ENCODE data around the gene CDC27.
"Not testable (repeated sequence)": the region's sequence is repeated elsewhere in the genome, so short reads cannot be mapped to it uniquely, and the experiment has no call there.

Gene CDC27

GRCh38 chr17:47219621-47220475 is 30.8 kb upstream of the CDC27 start:
- DNase-seq = no peak

DNA sequence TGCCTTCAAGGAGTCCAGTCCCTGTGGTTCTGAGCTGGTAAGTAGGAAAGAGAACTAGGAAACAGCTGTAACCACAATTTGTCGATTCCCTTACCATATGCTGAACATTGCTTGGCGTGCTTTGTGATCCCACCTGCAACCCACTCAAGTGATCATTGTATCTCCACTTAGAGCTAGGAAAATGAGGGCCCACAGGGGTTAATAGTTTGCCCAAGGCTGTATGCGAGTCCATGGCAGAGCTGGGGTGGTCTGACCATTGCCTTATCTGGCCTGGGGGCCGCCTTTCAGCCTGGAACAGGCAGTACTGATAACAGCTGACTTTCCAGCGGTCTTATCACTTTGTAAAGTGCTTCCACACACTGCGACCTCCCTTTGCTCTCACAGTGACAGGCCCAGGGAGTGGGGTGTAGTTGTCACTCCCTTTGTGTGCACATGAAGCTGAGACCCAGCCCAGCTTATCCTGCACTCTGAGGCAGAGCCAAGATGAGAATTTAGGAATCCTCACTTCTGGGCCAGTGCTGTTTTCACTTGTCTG is 29.9 kb upstream of the CDC27 start:
- no peak for DNase-seq

- DNase-seq = not testable (repeated sequence)
Measured at GRCh38 chr17:47217279-47217678, 28.2 kb upstream of the CDC27 start.

DNA sequence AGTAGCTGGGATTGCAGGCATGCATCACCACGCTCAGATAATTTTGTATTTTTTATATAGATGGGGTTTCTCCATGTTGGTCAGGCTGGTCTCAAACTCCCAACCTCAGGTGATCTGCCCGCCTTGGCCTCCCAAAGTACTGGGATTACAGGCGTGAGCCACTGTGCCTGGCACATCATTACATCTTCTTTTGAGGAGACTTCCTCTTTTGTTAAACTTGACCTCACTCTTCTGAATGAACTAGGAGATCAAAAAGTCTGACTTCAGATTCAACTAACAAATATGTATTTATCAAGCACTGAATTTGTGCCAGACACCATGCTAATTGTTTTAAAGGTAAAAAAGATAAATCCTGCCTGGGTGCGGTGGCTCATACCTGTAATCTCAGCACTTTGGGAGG is 27.7 kb upstream of the CDC27 start:
- not testable (repeated sequence) for DNase-seq

DNA sequence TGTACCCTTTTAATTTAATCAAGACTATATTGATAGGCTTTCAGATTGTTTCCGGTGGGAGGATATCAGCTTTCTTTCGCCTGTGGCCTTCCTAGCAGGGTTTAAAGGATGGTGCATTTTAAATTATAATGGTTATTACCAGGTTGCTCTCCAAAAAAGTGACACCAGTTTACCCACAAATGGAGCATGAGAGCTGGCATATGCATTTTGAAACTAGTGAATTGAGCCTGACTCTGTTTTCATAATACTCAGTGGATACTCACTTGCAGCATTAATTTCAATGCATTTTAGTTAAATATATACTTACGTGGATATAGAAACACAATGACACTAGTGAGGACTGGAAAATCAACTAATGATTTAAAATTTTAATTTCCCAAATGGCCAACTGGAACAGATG is 25.8 kb upstream of the CDC27 start:
- DNase-seq = no peak

DNA sequence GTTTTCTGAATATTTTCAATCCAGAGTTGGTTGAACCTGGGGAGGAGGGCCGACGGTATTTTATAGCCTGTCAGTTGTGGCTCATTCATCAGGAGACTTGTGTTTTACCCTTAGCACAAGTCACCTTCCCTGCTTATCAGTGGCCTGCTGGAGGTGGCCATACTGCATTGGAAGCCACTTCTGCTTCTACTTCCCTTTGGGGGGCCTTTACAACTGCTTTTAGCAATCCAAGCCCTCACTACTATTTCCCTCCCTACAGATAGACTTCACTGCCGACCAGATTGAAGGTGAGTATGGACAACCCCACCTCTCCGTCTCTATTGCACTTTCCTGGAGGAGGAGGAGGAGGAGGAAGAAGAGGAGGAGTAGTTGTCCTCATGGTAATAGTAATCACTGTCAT is 24.4 kb upstream of the CDC27 start:
- DNase-seq = no peak

DNA sequence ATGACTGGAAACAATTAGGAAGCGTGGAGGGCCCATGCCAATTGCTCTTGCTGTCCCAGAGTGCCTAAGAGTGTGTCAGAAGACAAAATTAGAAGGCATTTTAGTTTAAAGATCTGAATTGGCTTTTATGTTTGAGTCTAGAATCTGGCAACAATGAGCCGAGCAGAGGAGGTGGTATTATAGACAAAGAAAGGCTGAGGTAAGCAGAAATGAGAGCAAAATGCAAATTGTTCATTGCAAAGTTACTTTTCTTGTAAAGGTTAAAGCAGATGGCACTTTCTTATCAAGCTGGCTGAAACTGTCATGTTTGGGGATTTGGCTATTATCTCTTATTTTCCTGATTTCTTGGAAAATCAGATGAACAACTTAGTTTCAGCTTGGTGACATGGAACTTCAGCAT is 23.4 kb upstream of the CDC27 start:
- no peak for DNase-seq

GRCh38 chr17:47210779-47211178 is 21.7 kb upstream of the CDC27 start:
- no peak for DNase-seq

GRCh38 chr17:47210105-47210504 is 21.0 kb upstream of the CDC27 start:
- no peak for DNase-seq

DNA sequence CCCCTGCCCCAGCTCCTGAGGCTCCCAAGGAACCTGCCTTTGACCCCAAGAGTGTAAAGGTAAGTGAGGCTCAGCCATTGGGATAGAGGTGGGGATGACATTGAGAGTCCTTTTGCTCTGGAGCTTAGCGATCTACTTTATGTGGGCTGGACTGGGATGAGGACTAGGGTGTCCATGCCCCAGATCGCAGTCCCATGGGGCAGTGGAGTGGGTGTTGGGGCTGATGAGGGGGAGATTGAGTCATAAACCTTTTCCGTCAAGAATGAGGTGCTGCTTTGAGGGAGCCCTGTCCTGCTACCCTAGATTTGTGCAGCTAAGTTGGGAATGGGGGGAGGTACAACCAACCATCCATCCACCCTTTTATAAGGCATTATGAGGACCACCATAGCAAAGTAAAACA is 20.4 kb upstream of the CDC27 start:
- DNase-seq = no peak

DNA sequence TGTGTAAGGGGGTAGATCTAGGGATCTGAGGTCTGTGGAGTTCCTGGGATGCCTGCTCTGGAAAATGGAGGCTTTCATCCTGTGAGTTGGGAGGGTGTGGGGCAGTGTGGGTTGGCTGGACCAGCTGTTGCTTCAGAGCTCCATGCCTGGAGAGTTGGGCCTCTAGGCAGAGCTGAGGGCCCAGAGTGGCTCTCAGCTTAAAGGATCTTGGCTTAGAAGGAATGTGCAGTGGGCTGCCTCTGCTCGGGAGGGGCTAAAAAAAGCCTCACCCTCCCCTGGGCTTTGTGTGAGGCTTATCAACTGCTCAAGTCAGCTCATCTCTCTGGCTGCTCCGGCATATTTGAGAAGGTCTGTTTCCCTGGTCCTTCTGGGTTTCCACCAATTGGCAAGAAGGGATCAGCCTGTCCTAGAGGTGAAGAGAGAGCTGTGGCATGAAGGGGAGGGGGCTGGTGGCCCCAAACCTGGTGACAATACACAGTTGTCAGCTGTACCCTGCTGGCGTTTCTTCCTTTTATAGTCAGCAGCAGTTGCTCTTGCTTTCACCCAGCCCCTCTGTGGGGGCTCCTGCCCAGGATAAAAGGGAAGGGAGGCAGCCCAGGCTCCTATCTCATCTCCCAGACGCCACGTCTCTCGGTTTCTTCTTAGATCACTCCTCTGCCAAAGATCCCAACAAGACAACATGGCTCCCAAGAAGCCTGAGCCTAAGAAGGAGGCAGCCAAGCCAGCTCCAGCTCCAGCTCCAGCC is 19.8 kb upstream of the CDC27 start, which contains the start of gene MYL4:
MYL4 (plus strand) TSS at position 605 of the 745 bp plus-strand sequence; CDS start at position 680, 75 bp downstream.
- DNase-seq = no peak

DNA sequence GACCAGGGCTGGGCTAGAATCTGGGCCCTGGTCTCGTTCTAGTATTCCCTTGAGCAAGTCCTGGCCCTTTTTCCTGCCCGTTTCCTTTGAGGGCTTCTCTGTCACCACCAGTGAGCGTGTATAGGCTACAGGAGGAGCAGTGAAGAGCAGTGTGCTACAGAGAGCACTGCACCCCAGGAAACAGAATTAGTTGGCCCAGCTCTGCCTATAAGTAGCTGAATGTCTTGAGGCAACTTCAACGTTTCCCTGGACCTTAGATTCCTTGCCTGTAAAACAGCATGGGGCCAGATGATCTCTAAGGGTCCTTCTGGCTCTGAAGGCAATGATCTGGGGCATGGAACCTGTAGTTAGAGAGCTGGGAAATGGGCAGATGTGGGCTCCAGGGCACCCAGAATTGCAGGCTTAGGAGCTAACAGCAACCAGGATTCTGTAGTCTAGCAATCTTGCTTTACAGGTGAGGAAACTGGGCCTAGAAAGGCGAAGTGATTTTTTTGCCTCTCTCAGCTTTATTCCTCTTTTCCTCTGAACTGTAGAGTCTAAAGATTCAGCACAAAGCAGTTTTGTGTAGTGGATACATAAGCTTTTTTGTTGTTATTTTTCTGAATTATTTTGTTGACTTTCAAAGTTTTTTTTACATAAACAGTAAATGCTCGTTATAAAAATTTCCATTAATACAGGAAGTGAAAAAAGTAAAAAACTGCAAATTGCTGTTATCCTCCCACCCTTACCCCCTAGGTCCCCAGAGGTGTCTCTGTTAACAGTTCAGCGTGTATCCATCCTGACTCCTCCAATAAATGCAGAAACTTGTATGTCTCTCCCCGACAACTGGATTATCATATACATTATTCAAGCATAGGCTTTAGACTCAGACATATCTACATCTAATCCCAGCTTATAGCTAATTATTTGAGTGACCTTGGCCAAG is 18.3 kb upstream of the CDC27 start:
- no peak for DNase-seq

DNA sequence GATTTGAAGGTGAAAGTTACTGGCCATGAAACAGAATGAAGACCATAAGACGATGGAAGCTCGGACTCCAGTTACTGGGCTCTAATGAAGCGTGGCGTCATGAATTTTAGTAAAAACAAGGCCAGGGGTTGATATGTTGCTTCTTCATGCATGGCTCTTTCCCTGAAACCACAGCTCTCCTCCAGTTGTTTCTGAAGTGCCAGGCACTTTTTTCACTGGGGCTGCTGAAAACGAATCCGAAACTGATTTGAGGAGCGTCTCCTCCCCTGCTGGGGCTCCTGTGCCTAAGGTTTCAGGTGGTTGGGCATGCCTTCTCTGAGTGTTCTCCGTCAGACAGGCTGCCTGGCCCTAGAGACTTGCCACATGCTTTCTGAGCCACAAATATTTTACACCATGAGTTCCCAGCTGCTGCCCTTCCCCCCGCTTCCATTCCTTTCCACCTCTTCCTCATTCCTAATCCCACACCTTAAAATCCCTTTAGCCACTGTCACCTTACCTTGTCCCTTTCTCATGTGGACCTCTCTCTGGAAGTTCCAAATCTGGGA is 16.4 kb upstream of the CDC27 start:
- no peak for DNase-seq

DNA sequence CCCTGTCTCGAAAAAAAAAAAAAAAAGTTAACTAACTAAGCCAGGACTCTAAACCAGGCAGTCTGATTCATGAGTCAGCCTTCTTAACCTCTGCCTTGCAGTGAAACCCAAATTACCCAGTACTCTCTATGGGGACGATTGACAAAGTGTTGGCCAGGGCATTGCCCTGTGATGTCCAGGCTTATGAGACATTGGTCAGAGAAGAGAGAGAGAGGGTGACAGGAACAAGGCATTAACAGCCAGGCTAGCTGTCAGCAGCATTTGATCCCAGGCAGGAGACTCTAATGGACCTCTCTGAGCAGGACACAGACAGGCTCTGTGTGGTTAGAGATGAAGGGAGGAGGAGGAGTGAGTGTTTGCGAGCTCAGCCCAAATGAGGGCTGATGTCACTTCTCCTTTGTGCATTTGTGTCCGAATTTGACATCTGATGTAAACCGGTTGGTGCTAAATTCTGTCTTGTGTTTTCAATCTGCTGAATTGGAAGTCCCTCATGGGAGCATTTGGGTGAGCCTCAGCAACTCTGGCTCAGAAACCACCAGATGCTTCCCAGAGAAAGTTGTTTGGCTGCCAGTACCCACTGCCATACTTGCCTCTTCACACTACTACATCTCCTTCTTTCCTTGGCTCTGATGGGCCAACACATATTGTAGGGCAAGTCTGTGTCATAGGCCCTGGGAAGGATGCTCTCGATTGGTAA is 15.8 kb upstream of the CDC27 start:
- DNase-seq = no peak

- DNase-seq = no peak
Measured at GRCh38 chr17:47203984-47204721, 15.1 kb upstream of the CDC27 start.

- DNase-seq = no peak
Measured at GRCh38 chr17:47201166-47201565, 12.1 kb upstream of the CDC27 start.

DNA sequence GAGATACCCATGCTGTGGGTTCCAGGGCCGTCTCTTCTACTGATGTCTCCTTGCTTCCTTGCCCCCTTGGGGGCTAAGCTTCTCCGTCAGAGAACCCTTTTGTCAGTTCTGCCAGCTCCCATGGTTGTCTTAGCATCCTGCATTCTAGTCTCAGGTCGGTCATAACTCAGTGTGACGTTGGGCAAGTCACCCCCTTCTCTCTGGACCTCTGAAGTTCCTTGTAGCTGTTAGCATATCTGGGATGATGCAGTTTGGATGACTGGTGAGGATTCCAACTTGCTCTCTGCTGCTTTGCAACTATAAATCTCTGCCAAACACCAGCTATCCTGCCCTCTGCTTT is 11.2 kb upstream of the CDC27 start:
- no peak for DNase-seq

DNA sequence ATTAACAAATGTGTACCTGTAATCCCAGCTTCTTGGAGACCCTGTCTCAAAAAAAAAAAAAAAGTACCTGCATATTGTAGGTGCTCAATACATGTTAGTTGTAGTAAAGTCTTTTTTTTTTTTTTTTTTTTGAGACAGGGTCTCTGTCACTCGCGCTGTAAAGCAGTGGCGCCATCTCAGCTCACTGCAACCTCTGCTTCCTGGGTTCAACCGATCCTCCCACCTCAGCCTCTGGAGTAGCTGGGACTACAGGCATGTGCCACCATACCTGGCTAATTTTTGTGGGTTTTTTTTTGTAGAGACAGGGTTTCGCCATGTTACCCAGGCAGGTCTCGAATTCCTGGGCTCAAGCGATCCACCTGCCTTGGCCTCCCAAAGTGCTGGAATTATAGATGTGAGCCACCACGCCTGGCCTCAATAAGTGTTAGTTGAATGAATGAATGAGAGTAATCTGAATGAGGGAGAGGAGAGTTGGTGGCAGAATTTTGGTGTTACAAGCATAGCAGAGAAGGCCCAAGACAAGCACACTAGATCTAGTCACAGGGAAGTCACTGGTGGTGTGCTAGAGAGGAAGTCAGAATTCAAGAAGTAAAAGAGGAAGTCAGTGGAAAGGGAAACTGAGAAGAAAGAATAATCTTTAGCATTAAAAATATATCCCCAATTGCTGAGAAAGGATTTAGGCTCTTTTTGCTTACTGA is 10.7 kb upstream of the CDC27 start:
- no peak for DNase-seq

- DNase-seq = no peak
Measured at GRCh38 chr17:47197821-47198220, 8.7 kb upstream of the CDC27 start.

DNA sequence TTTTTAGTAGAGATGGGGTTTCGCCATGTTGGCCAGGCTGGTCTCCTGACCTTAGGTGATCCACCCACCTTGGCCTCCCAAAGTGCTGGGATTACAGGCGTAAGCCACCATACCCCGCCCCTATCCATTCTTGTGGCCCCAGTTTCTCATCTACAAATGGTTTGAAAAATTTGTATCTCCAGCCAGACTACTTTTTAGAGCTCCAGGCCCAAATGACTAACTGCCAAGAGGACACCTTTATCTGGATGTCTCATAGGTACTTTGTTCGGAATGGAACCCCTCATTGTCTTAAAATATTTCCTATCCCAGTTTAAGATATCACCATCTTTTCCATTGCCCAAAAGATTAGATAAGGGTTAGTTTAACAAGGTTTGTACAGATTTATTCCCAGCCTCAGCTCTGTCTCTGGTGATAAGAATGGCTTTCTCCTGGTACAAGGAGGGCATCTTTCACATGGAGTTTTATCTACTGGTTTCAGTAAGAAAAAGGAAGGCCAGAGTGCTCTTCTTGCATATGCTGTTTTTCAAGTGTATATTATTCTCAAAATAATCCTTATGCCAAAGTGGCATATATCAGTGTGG is 4.9 kb upstream of the CDC27 start:
- no peak for DNase-seq

Data from NCI-H1092 treated with DMSO at 0.1 percent for 48 hours (cell line).